Lower leg skin (tissue), 3 donors: ENCODE data around the gene CDK16.

Source experiments
- CTCF ChIP-seq, 3 donors: fragments of 450-650 bp; IDR thresholded peaks; one replicate each; pipeline ENCODE4 v1.5.1; 2016; ENCODE audit warnings: antibody characterized with exemption in 3 of 3, mild to moderate bottlenecking in 3 of 3, moderate library complexity in 2 of 3
- POLR2A ChIP-seq, 2 donors: fragments of 450-650 bp; IDR thresholded peaks; one replicate each; pipeline ENCODE4 v1.6.1; 2016 to 2017; ENCODE audit warnings: antibody characterized with exemption in 2 of 2, mild to moderate bottlenecking in 1 of 2, moderate library complexity in 1 of 2

DNA sequence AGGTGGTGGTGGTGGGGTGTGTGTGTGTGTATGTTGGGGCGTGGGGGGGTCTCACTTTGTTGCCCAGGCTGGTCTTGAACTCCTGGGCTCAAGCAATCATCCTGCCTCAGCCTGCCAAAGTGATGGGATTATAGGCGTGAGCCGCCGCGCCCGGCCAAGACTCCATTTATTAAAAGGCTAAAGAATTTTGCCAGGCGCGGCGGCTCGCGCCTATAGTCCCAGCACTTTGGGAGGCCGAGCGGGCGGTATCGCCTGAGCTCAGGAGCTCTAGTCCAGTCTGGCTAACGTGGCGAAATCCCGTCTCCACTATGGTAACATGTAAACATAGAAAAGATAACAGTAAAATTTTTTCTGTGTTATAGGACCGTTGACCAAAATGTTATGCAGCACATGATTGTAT lies 28.6 kb upstream of the CDK16 start:
- TF ChIP-seq CTCF (IDR thresholded peaks at IDR 0.05) (no peak), POLR2A (IDR thresholded peaks at IDR 0.05) (no peak)
